GM12891 (cell line): ENCODE results near the gene KPNA4.

ENCODE experiments used
- POLR2A ChIP-seq: IDR thresholded peaks from 2 replicates; pipeline ENCODE4 v1.6.1; 2011; ENCODE audit warnings: low read depth, low read length, control low read depth
- POLR2AphosphoS5 ChIP-seq: IDR thresholded peaks from 2 replicates; pipeline ENCODE4 v1.6.1; 2011; ENCODE audit warnings: low read depth, low read length, control low read depth
- TAF1 ChIP-seq: IDR thresholded peaks from 2 replicates; pipeline ENCODE4 v1.6.1; 2011; ENCODE audit warnings: low read depth, low read length, control low read depth

GRCh38 chr3:160531311-160531710 is 34.1 kb downstream of the KPNA4 start:
- TF ChIP-seq POLR2AphosphoS5 (no peak), POLR2A (no peak), TAF1 (no peak)
